Common myeloid progenitor, CD34-positive (primary cell): Measurements from ENCODE around the gene TENM3.

Source experiments
- CTCF ChIA-PET: fragments of 350-600 bp; sonication (Branson Sonifier 250); formaldehyde crosslinking; loops from one replicate; lab custom pipeline; 2021; ENCODE audit warnings: antibody characterized with exemption; lab: Charles Lee
- POLR2A ChIA-PET: fragments of 350-600 bp; sonication (Branson Sonifier 250); formaldehyde crosslinking; loops from one replicate; lab custom pipeline; 2021; ENCODE audit warnings: antibody characterized with exemption; lab: Charles Lee
- DNase-seq, 3 donors: peaks; one replicate each; pipeline versions ENCODE4 v3.0.0 to v3.0.0-alpha.2; 2013
- H3K27ac ChIP-seq, 2 experiments: 1 replicate in 1 of 2; 2 replicates in 1 of 2; pipeline ENCODE4 v1.7.0; 2013; ENCODE audit warnings: inconsistent platforms in 2 of 2, low read length in 2 of 2, mild to moderate bottlenecking in 2 of 2, low read depth in 1 of 2, moderate library complexity in 1 of 2; ENCODE audit not compliant: severe bottlenecking in 2 of 2, insufficient read depth in 1 of 2, poor library complexity in 1 of 2
- H3K27me3 ChIP-seq, 5 experiments: replicated peaks in 2 of 5; 1 replicate in 3 of 5; 2 replicates in 2 of 5; pipeline versions ENCODE4 v1.6.1 to v1.7.0; 2013; ENCODE audit warnings: low read length in 4 of 5, mild to moderate bottlenecking in 2 of 5, moderate library complexity in 2 of 5, inconsistent platforms in 1 of 5; ENCODE audit not compliant: insufficient read depth in 5 of 5, control insufficient read depth in 4 of 5
- H3K36me3 ChIP-seq, 4 experiments: 1 replicate in 2 of 4; 2 replicates in 2 of 4; pipeline versions ENCODE4 v1.6.1 to v1.7.0; 2013; ENCODE audit warnings: low read length in 3 of 4, control low read depth in 1 of 4, mild to moderate bottlenecking in 1 of 4; ENCODE audit not compliant: control insufficient read depth in 4 of 4, insufficient read depth in 4 of 4
- H3K4me1 ChIP-seq, 4 experiments: 1 replicate in 3 of 4; 2 replicates in 1 of 4; pipeline versions ENCODE4 v1.6.1 to v1.7.1; 2013; ENCODE audit warnings: low read length in 3 of 4, mild to moderate bottlenecking in 3 of 4, control low read depth in 1 of 4, inconsistent platforms in 1 of 4, moderate library complexity in 1 of 4; ENCODE audit not compliant: control insufficient read depth in 4 of 4, insufficient read depth in 4 of 4; ENCODE audit errors: control extremely low read depth in 1 of 4
- H3K4me3 ChIP-seq, 7 experiments: 1 replicate in 4 of 7; 2 replicates in 3 of 7; pipeline versions ENCODE4 v1.5.1 to v1.7.0; 2013; ENCODE audit warnings: mild to moderate bottlenecking in 7 of 7, low read length in 6 of 7, moderate library complexity in 6 of 7, inconsistent platforms in 2 of 7, low read depth in 2 of 7, control low read depth in 1 of 7; ENCODE audit not compliant: insufficient read depth in 4 of 7, control insufficient read depth in 1 of 7; ENCODE audit errors: extremely low read depth in 1 of 7
- H3K9me3 ChIP-seq, 5 experiments: 1 replicate in 4 of 5; 2 replicates in 1 of 5; pipeline versions ENCODE4 v1.6.1 to v1.7.1; 2013; ENCODE audit warnings: low read length in 4 of 5, mild to moderate bottlenecking in 2 of 5, inconsistent platforms in 1 of 5, low read depth in 1 of 5, moderate library complexity in 1 of 5; ENCODE audit not compliant: control insufficient read depth in 4 of 5, insufficient read depth in 2 of 5; ENCODE audit errors: control extremely low read depth in 1 of 5
- WGBS: methylation state at CpG from one replicate; pipeline ENCODE4 v1.1.5; 2013; ENCODE audit not compliant: insufficient coverage; 5-methylcytosine and 5-hydroxymethylcytosine counted together

TENM3 gene

GRCh38 chr4:182328505-182328904 is 85.3 kb downstream of the TENM3 start:
- H3K36me3 ChIP-seq, result no peaks in the 10 kb centered on the region
- WGBS, result 81% methylated on average over 6 of the region's 7 CpGs
- no peaks in the 10 kb centered on the region for H3K4me1 ChIP-seq
- no peaks in the 10 kb centered on the region for H3K9me3 ChIP-seq
- DNase-seq, result no peak
- ChIA-PET CTCF (no interaction called here), POLR2A (no interaction called here)
- H3K4me3 ChIP-seq, result no peak overlapping the region
- no peaks in the 10 kb centered on the region for H3K27me3 ChIP-seq
- H3K27ac ChIP-seq, result no peak overlapping the region

GRCh38 chr4:182337366-182337765 is 94.2 kb downstream of the TENM3 start:
- Histone ChIP-seq H3K27ac (no peak overlapping the region), H3K9me3 (no peaks in the 10 kb centered on the region), H3K4me1 (no peaks in the 10 kb centered on the region), H3K36me3 (no peaks in the 10 kb centered on the region), H3K27me3 (peaks cover 0 to 2% (median 0%) of the 10 kb centered on the region in 5 experiments), H3K4me3 (no peak overlapping the region)
- CTCF ChIA-PET, result no interaction called here
- WGBS, result 100% methylated on average over 1 of the region's 1 CpG
- no peak for DNase-seq
- POLR2A ChIA-PET, result no interaction called here

- no peaks in the 10 kb centered on the region for H3K9me3 ChIP-seq
- H3K4me1 ChIP-seq, result no peaks in the 10 kb centered on the region
- POLR2A ChIA-PET, result no interaction called here
- no peak overlapping the region for H3K27ac ChIP-seq
- WGBS, result no CpG with 5 or more reads among the region's 3 CpGs
- CTCF ChIA-PET, result no interaction called here
- peaks cover 0 to 4% (median 0%) of the 10 kb centered on the region in 5 experiments for H3K27me3 ChIP-seq
- H3K4me3 ChIP-seq, result no peak overlapping the region
- no peak for DNase-seq
- H3K36me3 ChIP-seq, result no peaks in the 10 kb centered on the region
These were observed 94.9 kb downstream of the TENM3 start for GRCh38 chr4:182338063-182338462.

GRCh38 chr4:182338746-182339145 is 95.5 kb downstream of the TENM3 start:
- no peaks in the 10 kb centered on the region for H3K9me3 ChIP-seq
- no peak overlapping the region for H3K4me3 ChIP-seq
- no peak for DNase-seq
- no peak overlapping the region for H3K27ac ChIP-seq
- no CpG with 5 or more reads among the region's 2 CpGs for WGBS
- ChIA-PET POLR2A (no interaction called here), CTCF (no interaction called here)
- H3K4me1 ChIP-seq, result no peaks in the 10 kb centered on the region
- H3K27me3 ChIP-seq, result peaks cover 0 to 5% (median 0%) of the 10 kb centered on the region in 5 experiments
- no peaks in the 10 kb centered on the region for H3K36me3 ChIP-seq

- Histone ChIP-seq H3K4me1 (no peaks in the 10 kb centered on the region), H3K36me3 (no peaks in the 10 kb centered on the region), H3K27me3 (peaks cover 0 to 5% (median 2%) of the 10 kb centered on the region in 5 experiments), H3K9me3 (no peaks in the 10 kb centered on the region), H3K27ac (no peak overlapping the region), H3K4me3 (no peak overlapping the region)
- DNase-seq, result no peak
- ChIA-PET CTCF (no interaction called here), POLR2A (no interaction called here)
- WGBS, result 69% methylated on average over 2 of the region's 4 CpGs
These were observed 96.0 kb downstream of the TENM3 start for GRCh38 chr4:182339221-182339641.

GRCh38 chr4:182343453-182343852 is 100.3 kb downstream of the TENM3 start:
- ChIA-PET POLR2A (no interaction called here), CTCF (no interaction called here)
- H3K36me3 ChIP-seq, result no peaks in the 10 kb centered on the region
- no peak overlapping the region for H3K27ac ChIP-seq
- no peak for DNase-seq
- H3K27me3 ChIP-seq, result peaks cover 0 to 9% (median 2%) of the 10 kb centered on the region in 5 experiments
- WGBS, result no CpG with 5 or more reads among the region's 4 CpGs
- H3K4me3 ChIP-seq, result no peak overlapping the region
- no peaks in the 10 kb centered on the region for H3K9me3 ChIP-seq
- no peaks in the 10 kb centered on the region for H3K4me1 ChIP-seq

GRCh38 chr4:182344968-182345367 is 101.8 kb downstream of the TENM3 start:
- Histone ChIP-seq H3K4me3 (no peak overlapping the region), H3K27ac (no peak overlapping the region), H3K9me3 (no peaks in the 10 kb centered on the region), H3K4me1 (no peaks in the 10 kb centered on the region), H3K36me3 (no peaks in the 10 kb centered on the region), H3K27me3 (peaks cover 0 to 9% (median 2%) of the 10 kb centered on the region in 5 experiments)
- POLR2A ChIA-PET, result no interaction called here
- CTCF ChIA-PET, result no interaction called here
- 49% methylated on average over 4 of the region's 6 CpGs for WGBS
- DNase-seq, result no peak
